ENCODE measurements around the gene BEAN1.
"Not testable (repeated sequence)": the region's sequence is repeated elsewhere in the genome, so short reads cannot be mapped to it uniquely, and the experiment has no call there.

The BEAN1 gene

GRCh38 chr16:66512272-66513110, 85.4 kb downstream of the BEAN1 start:
- DNase-seq: no peak

DNA sequence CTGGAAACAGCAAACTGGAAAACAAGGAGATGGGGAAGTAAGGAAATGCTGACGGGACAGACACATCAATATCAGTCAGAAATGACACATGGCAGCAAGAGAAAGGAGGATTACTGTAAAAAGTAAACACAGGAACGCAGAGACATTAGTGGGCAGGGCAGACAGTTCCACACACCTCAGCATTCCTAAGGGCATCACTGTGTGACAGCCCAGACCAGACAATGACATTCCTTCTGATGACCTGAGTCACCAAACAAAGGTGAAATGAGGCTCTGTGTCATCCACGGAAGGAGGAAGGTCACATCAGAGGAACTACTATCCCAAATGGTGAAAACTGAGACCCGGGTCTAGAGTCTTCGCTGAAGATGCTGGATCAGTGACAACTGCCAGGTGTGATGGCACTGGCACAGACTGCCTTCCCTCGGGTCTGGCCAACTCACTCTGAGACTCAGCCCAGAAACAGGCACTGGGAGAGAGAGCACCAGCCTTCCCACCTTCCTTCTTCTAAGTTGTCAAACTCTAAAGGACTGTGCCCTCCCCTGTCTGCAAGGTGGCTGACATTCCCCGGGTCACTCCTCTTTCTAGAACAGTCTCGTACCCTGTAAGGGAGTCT, 86.1 kb downstream of the BEAN1 start:
- DNase-seq: no peak

- not testable (repeated sequence) for DNase-seq
Observed at GRCh38 chr16:66514391-66514790, 87.3 kb downstream of the BEAN1 start.

DNA sequence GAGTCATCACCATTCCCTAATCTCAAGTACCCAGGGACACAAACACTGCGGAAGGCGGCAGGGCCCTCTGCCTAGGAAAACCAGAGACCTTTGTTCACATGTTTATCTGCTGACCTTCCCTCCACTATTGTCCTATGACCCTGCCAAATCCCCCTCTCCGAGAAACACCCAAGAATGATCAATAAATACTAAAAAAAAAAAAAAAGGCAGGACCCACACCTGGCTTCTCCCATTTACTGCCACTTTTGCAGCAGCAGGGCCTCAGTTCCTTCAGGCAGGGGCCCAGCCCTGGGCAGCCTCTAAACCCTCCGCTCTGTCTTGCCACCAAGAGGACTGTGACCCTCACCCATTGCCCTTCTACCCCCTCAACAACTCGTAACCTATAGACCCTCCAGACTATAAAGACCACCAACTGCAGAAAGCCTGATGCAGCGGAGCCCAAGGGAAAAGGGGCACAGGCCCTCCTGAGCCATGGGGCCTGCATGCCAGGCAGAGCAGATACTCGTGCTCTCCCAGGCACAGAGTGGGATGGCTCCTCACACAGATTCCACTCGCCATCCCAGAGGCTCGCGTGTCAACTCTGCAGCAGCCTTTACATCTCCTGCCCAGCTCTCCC, 88.0 kb downstream of the BEAN1 start:
- DNase-seq: not testable (repeated sequence)

DNA sequence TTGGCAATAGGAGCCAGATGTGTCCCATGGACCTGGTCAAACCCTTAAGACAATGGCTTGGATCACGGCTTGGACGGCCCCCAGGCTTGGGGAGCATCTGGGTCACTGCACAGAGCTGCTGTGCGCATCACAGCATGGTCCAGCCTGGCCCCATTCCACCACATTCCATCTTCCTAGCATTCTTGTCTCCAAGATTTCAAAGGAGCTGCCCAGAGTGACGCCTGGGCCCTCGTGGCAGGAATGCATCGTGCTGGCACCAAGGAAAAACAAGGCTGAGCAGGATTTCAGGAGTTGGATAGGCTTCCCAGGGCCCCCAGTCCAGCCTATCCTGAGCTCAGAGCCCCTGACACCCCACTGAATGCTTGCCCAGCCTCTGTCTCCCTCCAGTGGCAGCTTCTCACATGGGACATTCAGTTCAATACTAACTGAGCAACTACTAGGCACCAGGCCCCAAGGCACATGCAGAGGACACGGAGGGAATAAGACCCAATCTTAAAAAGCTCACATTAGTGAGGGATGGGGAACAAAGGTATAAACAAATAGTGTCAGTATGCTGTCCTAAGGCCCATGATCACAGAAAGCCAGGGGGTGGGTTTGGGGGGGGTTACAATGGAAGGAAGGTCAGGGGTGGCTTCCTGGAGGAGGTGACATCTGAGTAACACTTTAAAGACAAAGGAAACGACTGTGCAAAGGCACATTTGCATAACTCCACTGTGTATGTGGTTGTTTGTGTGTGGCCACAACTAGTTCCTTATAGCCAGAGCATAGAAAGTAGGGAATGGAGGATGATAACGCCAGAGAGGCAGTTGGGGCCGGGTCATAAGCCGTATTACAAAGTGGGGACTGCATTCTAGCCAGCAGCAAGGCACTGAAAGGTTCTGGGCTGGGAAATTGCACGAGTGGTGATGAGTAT, 88.8 kb downstream of the BEAN1 start:
- DNase-seq: no peak

DNA sequence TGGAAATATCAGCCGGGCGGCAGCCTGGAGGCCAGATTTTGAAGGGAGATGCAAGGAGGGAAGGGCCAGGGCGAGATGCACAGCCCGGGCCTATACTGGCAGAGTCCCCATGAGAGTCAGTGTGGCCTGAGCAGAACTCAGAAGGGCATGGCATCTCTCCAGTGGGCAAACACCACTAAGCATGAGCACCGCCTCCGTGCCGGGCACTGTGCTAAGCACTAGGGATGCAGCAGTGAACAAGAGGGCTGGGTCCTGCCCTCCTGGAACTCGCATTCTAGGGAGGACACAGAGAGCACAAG, 89.4 kb downstream of the BEAN1 start:
- DNase-seq: no peak

DNA sequence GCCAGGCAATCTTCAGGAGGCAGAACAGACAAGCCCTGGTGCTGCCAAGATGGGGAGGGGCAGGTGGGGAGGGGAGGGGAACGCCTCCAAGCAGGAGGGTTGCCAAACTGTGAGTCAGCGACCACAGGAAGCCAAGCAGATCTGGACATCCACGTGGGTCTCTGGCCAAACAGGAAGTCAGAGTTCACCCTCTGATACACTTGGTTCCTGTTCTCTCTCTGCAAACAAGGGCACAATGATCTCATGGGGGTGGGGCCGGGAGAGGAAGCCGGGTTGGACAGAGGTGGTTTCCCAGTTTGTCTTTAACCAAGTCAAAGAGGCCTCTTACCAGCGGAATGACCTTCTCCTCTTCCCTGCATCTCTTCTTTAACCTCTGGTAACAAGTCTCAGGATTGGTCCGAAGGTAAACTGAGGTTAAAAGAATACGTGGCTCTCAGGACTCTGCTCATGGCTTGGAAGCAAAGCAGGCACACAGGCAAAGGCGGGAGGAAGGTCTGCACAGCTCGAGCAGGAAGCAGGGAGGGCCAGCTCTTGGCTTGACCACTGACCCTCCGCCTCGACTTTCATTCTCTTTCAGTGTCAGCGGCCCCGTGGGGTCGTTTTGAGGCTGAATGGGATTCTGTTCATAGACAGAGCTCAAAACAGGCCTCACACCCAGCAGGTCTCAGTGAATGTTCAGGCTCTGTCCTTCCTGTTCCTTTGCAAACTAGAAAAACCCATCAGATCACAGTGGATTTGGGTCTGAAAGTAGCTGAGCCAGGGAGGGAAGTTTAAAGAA, 89.9 kb downstream of the BEAN1 start:
- DNase-seq: peak; percentile 55

GRCh38 chr16:66517586-66518263, 90.6 kb downstream of the BEAN1 start:
- DNase-seq: no peak

DNA sequence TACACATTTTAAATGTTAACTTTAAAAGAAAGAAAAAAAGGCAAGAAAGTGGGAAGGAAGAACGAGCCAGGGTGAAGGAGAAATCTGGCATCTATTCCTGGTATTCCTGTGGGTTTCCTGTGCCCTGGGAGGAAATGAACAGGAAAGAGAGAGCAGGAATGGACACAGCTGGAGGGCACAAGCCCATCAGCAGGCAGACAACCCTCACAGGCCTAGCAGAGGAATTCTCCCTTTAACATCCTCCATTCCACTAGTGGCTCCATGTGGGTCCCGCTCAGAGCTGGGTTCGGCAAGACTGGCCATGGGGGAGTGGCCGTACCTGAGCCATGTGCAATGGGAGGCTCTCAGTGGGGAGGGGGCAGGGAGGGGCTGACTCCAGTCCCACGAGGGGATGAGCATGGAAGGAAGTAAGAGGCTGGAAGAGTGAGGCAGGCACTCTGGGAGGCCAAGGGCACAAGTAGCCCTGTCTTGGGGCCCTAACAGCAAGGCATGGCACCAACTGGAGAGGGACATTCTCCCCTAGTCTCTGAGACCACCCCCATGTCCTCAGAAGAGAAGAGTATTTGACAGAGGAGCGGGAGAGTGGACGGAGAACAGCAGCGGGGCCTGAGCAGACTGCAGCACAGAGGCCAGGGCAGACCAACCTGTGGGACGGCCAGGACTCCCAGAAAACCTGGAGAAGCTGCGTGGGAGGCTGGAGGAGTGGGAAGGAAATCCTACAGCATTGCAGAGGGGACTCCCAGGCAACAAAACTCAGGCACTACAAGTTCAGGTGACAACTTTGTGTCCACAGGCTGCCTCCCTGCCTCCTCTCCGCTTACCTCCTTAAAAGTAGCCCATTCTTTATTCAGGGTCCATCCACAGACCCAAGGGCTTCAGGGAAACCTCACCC, 92.6 kb downstream of the BEAN1 start:
- DNase-seq: no peak

- no peak for DNase-seq
Observed at GRCh38 chr16:66520406-66521170, 93.5 kb downstream of the BEAN1 start.

DNA sequence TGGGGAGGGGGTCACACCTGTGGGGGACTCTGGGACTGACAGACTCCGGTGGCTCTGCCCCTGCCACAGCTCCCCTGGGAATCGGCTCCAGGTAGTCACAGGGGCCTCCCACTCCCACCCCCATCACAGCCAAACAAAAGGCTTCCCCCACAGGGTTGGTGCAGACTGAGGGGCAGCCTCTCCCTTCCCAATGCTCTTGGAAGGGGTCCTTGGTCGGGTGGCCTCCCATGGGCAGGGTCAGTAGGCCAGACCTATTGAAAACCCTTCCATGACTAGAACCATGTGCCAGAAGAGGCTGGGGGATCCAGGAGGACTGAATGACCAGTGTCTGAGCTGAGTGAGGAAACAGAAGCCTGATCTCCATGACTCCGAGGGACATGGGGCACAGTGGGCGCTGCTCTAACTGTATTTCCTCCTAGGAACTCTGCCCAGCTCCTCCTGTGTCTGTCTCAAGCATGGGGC, 94.2 kb downstream of the BEAN1 start:
- DNase-seq: no peak

- DNase-seq: peak; percentile 91
Observed at GRCh38 chr16:66521951-66522771, 95.1 kb downstream of the BEAN1 start.

- DNase-seq: no peak
Observed at GRCh38 chr16:66522816-66523590, 95.9 kb downstream of the BEAN1 start.

GRCh38 chr16:66523861-66524354, 96.8 kb downstream of the BEAN1 start:
- no peak for DNase-seq

DNA sequence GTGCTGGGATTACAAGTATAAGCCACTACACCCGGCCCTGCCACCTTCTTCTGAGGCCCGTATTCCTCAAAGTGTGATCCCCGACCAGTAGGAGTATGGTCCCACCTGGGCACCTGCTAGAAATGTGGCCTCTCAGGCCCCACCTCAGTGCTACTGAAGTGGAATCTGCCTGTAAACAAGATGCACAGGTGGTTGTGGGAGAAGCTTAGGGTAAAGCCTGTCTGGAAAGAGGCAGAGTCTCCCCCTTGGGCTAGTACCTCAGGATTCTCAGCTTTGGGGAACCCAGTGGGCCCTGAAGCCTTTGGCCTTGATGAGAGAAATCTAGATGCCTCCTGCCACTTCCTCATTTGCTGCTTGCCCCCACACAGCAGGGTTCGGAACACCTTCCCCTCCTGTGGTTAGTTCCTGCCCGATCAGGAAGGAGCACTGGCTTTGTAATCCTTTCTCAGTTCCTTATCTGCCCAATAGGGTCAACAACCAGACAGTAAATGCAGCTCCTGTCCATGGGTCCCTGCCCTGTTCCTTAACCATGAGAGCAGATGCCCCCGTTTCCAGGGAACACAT, 97.6 kb downstream of the BEAN1 start:
- DNase-seq: no peak

GRCh38 chr16:66525396-66526180, 98.5 kb downstream of the BEAN1 start:
- no peak for DNase-seq

GRCh38 chr16:66528294-66528693, 101.2 kb downstream of the BEAN1 start:
- no peak for DNase-seq
